Measurements from ENCODE around the gene INO80C.

- no peak for TF ChIP-seq CTCF (IDR thresholded peaks at IDR 0.05; ENCODE audit: low read depth, low read length, poor library complexity, severe bottlenecking)
- TF ChIP-seq EZH2phosphoT487 (IDR thresholded peaks at IDR 0.05; ENCODE audit: borderline replicate concordance, low read length): no peak
Observed at GRCh38 chr18:35502052-35502451, 4.3 kb upstream of the INO80C start.
